Liver (tissue), 9 donors: ENCODE results near the gene SRCAP. TPM values are rescaled to one million over a fixed set of nuclear protein-coding genes. Genes with fewer than 3 reads are reported as not detected.

ENCODE experiments used
- DNase-seq: peaks from one replicate; pipeline ENCODE4 v3.0.0-alpha.2; 2017; ENCODE audit warnings: low spot score
- H3K27ac ChIP-seq, 2 donors: one replicate each; pipeline ENCODE4 v1.7.0; 2013; ENCODE audit warnings: inconsistent platforms in 2 of 2, low read length in 2 of 2, control low read depth in 1 of 2, low read depth in 1 of 2, mild to moderate bottlenecking in 1 of 2
- H3K27me3 ChIP-seq, 4 donors: one replicate each; pipeline versions ENCODE4 v1.6.1 to v1.7.0; 2013; ENCODE audit warnings: low read length in 3 of 4, inconsistent platforms in 1 of 4, mild to moderate bottlenecking in 1 of 4, moderate library complexity in 1 of 4; ENCODE audit not compliant: control insufficient read depth in 4 of 4, insufficient read depth in 4 of 4
- H3K36me3 ChIP-seq, 4 donors: one replicate each; pipeline versions ENCODE4 v1.6.1 to v1.7.0; 2013; ENCODE audit warnings: low read length in 3 of 4, mild to moderate bottlenecking in 3 of 4, low read depth in 1 of 4, moderate library complexity in 1 of 4; ENCODE audit not compliant: control insufficient read depth in 4 of 4, insufficient read depth in 3 of 4
- H3K4me1 ChIP-seq, 4 donors: one replicate each; pipeline versions ENCODE4 v1.6.1 to v1.7.0; 2013; ENCODE audit warnings: low read length in 3 of 4, mild to moderate bottlenecking in 3 of 4, moderate library complexity in 1 of 4; ENCODE audit not compliant: control insufficient read depth in 4 of 4, insufficient read depth in 4 of 4
- H3K4me3 ChIP-seq, 3 donors: one replicate each; pipeline versions ENCODE4 v1.6.1 to v1.7.0; 2013; ENCODE audit warnings: low read length in 3 of 3, control low read depth in 1 of 3, low read depth in 1 of 3, mild to moderate bottlenecking in 1 of 3
- H3K9ac ChIP-seq, 2 donors: one replicate each; pipeline ENCODE4 v1.7.0; 2013; ENCODE audit warnings: low read length in 2 of 2, mild to moderate bottlenecking in 2 of 2, moderate library complexity in 2 of 2, control low read depth in 1 of 2, low read depth in 1 of 2
- H3K9me3 ChIP-seq, 4 donors: one replicate each; pipeline versions ENCODE4 v1.6.1 to v1.7.0; 2013; ENCODE audit warnings: low read length in 3 of 4; ENCODE audit not compliant: control insufficient read depth in 4 of 4
- ATF3 ChIP-seq: IDR thresholded peaks from 2 replicates; pipeline ENCODE4 v1.6.1; 2016; ENCODE audit warnings: antibody characterized with exemption
- CTCF ChIP-seq: fragments of 150-350 bp; IDR thresholded peaks from 2 replicates; pipeline ENCODE4 v1.5.1; 2017; ENCODE audit warnings: improper control_type of control experiment, low read depth, low read length; ENCODE audit not compliant: missing input control
- EGR1 ChIP-seq, 2 donors: IDR thresholded peaks; 2 replicates each; pipeline ENCODE4 v1.6.1; 2016 to 2018; ENCODE audit warnings: antibody characterized with exemption in 2 of 2, low read depth in 2 of 2
- FOXA1 ChIP-seq: IDR thresholded peaks from 2 replicates; pipeline ENCODE4 v1.6.1; 2016; ENCODE audit warnings: antibody characterized with exemption
- FOXA2 ChIP-seq: IDR thresholded peaks from 2 replicates; pipeline ENCODE4 v1.6.1; 2016; ENCODE audit warnings: antibody characterized with exemption
- GABPA ChIP-seq, 2 donors: IDR thresholded peaks in 1 of 2; conservative IDR thresholded peaks in 1 of 2; 2 replicates each; pipeline ENCODE4 v1.6.1; 2016; ENCODE audit warnings: antibody characterized with exemption in 2 of 2, mild to moderate bottlenecking in 1 of 2, moderate library complexity in 1 of 2
- HNF4A ChIP-seq, 2 donors: conservative IDR thresholded peaks; 2 replicates each; pipeline ENCODE4 v1.6.1; 2016; ENCODE audit warnings: antibody characterized with exemption in 2 of 2, mild to moderate bottlenecking in 2 of 2
- JUND ChIP-seq, 2 donors: IDR thresholded peaks; 2 replicates each; pipeline ENCODE4 v1.6.1; 2016; ENCODE audit warnings: antibody characterized with exemption in 2 of 2
- NR2F2 ChIP-seq: IDR thresholded peaks from 2 replicates; pipeline ENCODE4 v1.6.1; 2016; ENCODE audit warnings: antibody characterized with exemption
- RAD21 ChIP-seq, 2 donors: IDR thresholded peaks; 2 replicates each; pipeline ENCODE4 v1.6.1; 2016; ENCODE audit warnings: antibody characterized with exemption in 2 of 2, mild to moderate bottlenecking in 2 of 2
- REST ChIP-seq: IDR thresholded peaks from 2 replicates; pipeline ENCODE4 v1.6.1; 2016; ENCODE audit warnings: antibody characterized with exemption, mild to moderate bottlenecking
- TAF1 ChIP-seq: conservative IDR thresholded peaks from 2 replicates; pipeline ENCODE4 v1.6.1; 2016; ENCODE audit warnings: antibody characterized with exemption, mild to moderate bottlenecking
- YY1 ChIP-seq: IDR thresholded peaks from 2 replicates; pipeline ENCODE4 v1.6.1; 2016; ENCODE audit warnings: antibody characterized with exemption, mild to moderate bottlenecking
- ZBTB33 ChIP-seq: IDR thresholded peaks from 2 replicates; pipeline ENCODE4 v1.6.1; 2016; ENCODE audit warnings: antibody characterized with exemption
- WGBS: extraction: QIAGEN DNeasy Blood & Tissue Kit; methylation state at CpG from one replicate; pipeline ENCODE4 v1.1.7; 2013; 5-methylcytosine and 5-hydroxymethylcytosine counted together
- polyA plus RNA-seq, 2 donors: library from polyadenylated mRNA; stranded (reverse) in 1 of 2; unstranded in 1 of 2; fragments of 200-250 nt in 1 of 2; fragments of >200 nt in 1 of 2; fragmentation: Nextera tagmentation in 1 of 2; extraction: Ambion mirVana in 1 of 2; gene quantifications; one replicate each; pipeline versions ENCODE4 v1.2.1 to v1.2.3, GENCODE V29; 2013 to 2015
- total RNA-seq, 2 donors: library from RNA; depleted of rRNA; stranded (reverse); fragments of >200 nt; gene quantifications; one replicate each; pipeline ENCODE4 v1.2.3, GENCODE V29; 2014
- donor health status: healthy.
- donor health status: healthy.
- donor health status: healthy.
- donor health status: healthy.
- donor health status: healthy.

The SRCAP gene
- total and polyA plus RNA-seq, 4 donors = 7.6 to 27.7 (median 17.7) TPM

- WGBS = 84% methylated on average over 3 of the region's 3 CpGs
Measured at GRCh38 chr16:30725418-30725792, 26.4 kb downstream of the SRCAP start.

More at GRCh38 chr16:30725418-30725792, 26.4 kb downstream of the SRCAP start:
- Histone ChIP-seq H3K36me3 (peaks cover 36 to 50% (median 46%) of the 10 kb centered on the region in 4 donors), H3K27me3 (no peaks in the 10 kb centered on the region), H3K27ac (no peak overlapping the region), H3K9ac (no peak overlapping the region), H3K4me3 (no peak overlapping the region), H3K4me1 (peaks cover 4 to 33% (median 17%) of the 10 kb centered on the region in 4 donors), H3K9me3 (no peaks in the 10 kb centered on the region)
- no peak for DNase-seq
- no peak for TF ChIP-seq EGR1 (IDR thresholded peaks at IDR 0.05; ENCODE audit: low read depth in 2 of 2)
- TF ChIP-seq FOXA1 = no peak
- TF ChIP-seq GABPA (IDR thresholded peaks at IDR 0.05 in 1 of 2, conservative IDR thresholded peaks at IDR 0.05 in 1 of 2) = no peak
- no peak for TF ChIP-seq RAD21 (IDR thresholded peaks at IDR 0.05)
- no peak for TF ChIP-seq REST
- TF ChIP-seq JUND (IDR thresholded peaks at IDR 0.05) = no peak
- no peak for TF ChIP-seq TAF1
- no peak for TF ChIP-seq HNF4A (conservative IDR thresholded peaks at IDR 0.05)
- no peak for TF ChIP-seq ATF3
- no peak for TF ChIP-seq CTCF
- no peak for TF ChIP-seq ZBTB33
- TF ChIP-seq YY1 = no peak
- no peak for TF ChIP-seq NR2F2
- no peak for TF ChIP-seq FOXA2
